GM18951 (cell line): ENCODE data around the gene OR2T29.
"Not testable (repeated sequence)": the region's sequence is repeated elsewhere in the genome, so short reads cannot be mapped to it uniquely, and the experiment has no call there.

Experiments used
- POLR2A ChIP-seq: IDR thresholded peaks from 4 replicates; pipeline ENCODE4 v1.6.1; 2011; ENCODE audit warnings: mild to moderate bottlenecking; ENCODE audit not compliant: insufficient read length, insufficient read depth; ENCODE audit errors: extremely low read depth
- in situ Hi-C: fragments of 300-500 bp; cut with MboI; formaldehyde crosslinking; loops from one replicate; pipeline ENCODE4 v1.12.0; 2022; ENCODE audit warnings: low sequenced_read_pairs, mixed read lengths, inconsistent platforms; ENCODE audit not compliant: unreplicated experiment

OR2T29 gene

GRCh38 chr1:248551027-248551426 is 11.5 kb downstream of the OR2T29 start:
- in situ Hi-C loops = not testable (repeated sequence)

- in situ Hi-C loops = not testable (repeated sequence)
Observed at GRCh38 chr1:248547383-248547782, 15.2 kb downstream of the OR2T29 start.

GRCh38 chr1:248537449-248537848 is 25.1 kb downstream of the OR2T29 start:
- in situ Hi-C loops = not testable (repeated sequence)

- in situ Hi-C loops = no loop called here
- TF ChIP-seq POLR2A = no peak
Observed at GRCh38 chr1:248521856-248522255, 40.7 kb downstream of the OR2T29 start.

GRCh38 chr1:248510217-248510616 is 52.4 kb downstream of the OR2T29 start:
- in situ Hi-C loops = not testable (repeated sequence)

- in situ Hi-C loops = not testable (repeated sequence)
Observed at GRCh38 chr1:248507773-248508172, 54.8 kb downstream of the OR2T29 start, which contains the start of gene OR2G6. Gene OR2G6 (plus strand): TSS chr1:248508073. CDS start chr1:248521647, 13,574 bp downstream.
